Fibroblast of skin of abdomen (primary cell): ENCODE data around the gene COL28A1.
"Not testable (repeated sequence)": the region's sequence is repeated elsewhere in the genome, so short reads cannot be mapped to it uniquely, and the experiment has no call there.

Experiments
- DNase-seq: peaks from one replicate; pipeline ENCODE4 v3.0.0-alpha.2; 2013

Gene COL28A1

DNA sequence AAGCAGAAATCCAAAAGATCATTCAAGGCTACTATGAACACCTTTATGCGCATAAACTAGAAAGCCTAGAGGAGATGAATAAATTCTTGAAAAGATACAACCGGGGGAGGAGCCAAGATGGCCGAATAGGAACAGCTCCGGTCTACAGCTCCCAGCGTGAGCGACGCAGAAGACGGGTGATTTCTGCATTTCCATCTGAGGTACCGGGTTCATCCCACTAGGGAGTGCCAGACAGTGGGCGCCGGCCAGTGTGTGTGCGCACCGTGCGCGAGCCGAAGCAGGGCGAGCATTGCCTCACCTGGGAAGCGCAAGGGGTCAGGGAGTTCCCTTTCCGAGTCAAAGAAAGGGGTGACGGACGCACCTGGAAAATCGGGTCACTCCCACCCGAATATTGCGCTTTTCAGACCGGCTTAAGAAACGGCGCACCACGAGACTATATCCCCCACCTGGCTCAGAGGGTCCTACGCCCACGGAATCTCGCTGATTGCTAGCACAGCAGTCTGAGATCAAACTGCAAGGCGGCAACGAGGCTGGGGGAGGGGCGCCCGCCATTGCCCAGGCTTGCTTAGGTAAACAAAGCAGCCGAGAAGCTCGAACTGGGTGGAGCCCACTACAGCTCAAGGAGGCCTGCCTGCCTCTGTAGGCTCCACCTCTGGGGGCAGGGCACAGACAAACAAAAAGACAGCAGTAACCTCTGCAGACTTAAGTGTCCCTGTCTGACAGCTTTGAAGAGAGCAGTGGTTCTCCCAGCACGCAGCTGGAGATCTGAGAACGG, 70.5 kb downstream of the COL28A1 start:
- DNase-seq = not testable (repeated sequence)

- no peak for DNase-seq
Measured at GRCh38 chr7:7454000-7454399, 81.7 kb downstream of the COL28A1 start.

GRCh38 chr7:7452652-7453051, 83.0 kb downstream of the COL28A1 start:
- no peak for DNase-seq

DNA sequence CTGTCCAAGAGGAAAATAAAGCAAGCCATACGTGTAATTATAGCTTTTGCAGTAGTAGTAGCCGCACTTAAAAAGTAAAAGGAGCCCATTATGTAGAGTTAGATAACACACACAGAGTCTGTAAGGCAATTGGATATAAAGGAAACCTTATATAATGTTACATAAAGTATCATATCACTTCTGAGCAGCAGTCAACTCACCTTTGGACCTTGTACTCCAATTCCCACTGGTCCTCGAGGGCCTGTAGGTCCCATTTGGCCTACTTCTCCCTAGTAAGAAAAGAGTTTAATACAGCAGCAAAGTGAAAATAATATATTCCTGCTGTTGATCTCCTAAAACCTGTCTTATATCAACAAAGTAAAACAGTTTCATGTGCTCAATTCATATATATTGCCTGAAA, 83.6 kb downstream of the COL28A1 start:
- DNase-seq = no peak

DNA sequence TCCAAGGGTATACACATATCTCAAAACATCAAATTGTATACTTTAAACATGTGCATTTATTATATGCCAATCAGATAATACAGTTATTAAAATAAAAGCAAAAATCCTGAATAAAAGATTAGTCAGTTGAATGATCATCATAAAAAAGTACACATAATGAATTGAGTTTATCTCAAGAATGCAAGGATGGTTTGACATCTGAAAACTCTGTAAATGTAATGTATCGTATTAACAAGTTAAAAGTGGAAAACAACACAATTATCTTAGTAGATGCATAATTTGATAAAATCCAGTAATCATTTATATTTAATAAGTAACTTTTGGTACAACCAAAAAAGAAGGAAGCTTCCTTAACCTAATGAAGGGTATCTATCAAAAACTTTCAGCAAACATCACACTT, 86.6 kb downstream of the COL28A1 start:
- DNase-seq = no peak

- DNase-seq = no peak
Measured at GRCh38 chr7:7446616-7447015, 89.1 kb downstream of the COL28A1 start.

DNA sequence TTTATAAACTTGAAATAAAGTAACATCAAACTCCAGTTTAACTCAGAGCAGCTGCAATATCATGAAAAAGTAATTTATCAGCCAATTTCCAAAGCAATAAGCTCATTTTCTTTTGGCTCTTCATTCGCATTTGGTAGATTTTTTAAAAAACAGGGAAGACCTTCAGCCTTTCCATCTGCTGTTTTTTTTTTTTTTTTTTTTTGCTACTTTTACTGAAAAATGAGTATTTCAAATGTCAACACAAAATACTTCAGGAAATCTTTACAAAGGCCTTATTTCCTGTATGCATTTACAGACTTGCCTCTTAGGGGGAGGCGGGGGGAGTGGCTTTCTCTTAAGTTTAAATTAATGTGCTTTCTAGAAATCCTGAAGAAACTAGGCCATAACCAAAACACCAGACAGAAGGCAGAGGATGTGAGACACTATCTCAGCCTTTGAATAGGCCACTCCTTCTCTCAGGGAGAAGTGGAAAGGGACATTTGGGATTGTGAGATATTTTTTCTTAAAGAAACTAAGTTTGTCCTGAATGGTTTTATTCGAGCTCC, 91.8 kb downstream of the COL28A1 start:
- no peak for DNase-seq

DNA sequence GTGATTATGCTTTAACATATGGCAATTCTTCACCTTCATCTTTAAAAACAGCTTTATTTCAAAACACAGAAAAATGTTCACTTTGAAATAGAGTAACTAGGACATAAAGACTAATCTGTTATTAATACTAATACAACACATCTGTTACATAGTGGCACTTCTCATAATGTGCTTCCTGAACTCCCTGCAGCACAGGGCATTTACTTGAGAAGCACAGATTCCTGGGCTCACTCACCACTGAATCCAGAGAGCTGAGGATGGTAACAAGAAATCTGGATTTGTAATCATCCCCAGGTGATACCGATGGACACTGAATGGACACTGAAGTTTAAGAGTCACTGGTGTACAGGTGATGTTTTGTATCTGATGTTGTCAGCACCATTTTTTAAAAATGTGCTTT, 96.1 kb downstream of the COL28A1 start:
- DNase-seq = peak; percentile 10

GRCh38 chr7:7438851-7439250, 96.8 kb downstream of the COL28A1 start:
- peak; percentile 97 for DNase-seq

- DNase-seq = no peak
Measured at GRCh38 chr7:7435978-7436377, 99.7 kb downstream of the COL28A1 start.

- no peak for DNase-seq
Measured at GRCh38 chr7:7434329-7434728, 101.3 kb downstream of the COL28A1 start.

- no peak for DNase-seq
Measured at GRCh38 chr7:7433811-7434210, 101.9 kb downstream of the COL28A1 start.

- DNase-seq = no peak
Measured at GRCh38 chr7:7432979-7433378, 102.7 kb downstream of the COL28A1 start.

DNA sequence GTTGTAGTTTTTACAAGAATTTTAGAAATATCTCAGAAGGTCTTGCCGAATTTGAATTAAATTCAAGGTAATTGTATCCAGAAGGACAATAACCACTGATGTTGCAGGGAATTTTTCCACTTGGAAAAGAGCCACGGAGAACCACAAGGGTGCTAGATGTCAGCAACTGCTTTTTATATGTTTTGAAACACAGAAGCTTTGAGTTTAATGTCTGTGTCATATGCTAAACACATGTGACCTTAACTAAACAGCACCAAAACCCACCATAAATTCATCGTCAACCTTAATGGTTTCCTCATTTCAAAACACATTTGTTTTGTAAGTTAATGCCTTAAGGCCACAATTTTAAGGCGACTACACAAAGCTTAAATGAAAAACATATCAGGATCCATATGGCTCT, 106.9 kb downstream of the COL28A1 start:
- DNase-seq = peak; percentile 97

GRCh38 chr7:7427363-7427762, 108.3 kb downstream of the COL28A1 start:
- DNase-seq = no peak

DNA sequence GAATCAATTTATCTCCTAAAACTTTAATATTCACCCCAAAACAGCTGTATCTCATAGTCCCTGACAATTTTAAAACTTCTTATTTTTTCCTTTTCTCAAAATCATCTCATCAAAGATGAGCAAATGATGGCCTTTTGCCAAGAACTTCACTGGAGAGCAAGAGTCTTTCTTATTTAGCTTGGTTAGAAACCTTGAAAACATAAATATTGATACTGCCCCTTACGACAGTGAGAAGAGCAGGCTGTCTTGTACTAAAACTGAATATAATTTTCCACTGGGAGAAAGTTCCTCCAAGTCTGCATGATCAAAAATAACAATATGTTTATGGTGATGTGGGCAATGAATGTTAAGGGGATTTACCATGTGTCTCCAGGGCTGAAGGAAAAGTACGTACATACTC, 109.0 kb downstream of the COL28A1 start:
- DNase-seq = no peak

- no peak for DNase-seq
Measured at GRCh38 chr7:7425321-7425720, 110.4 kb downstream of the COL28A1 start.

- peak; percentile 60 for DNase-seq
Measured at GRCh38 chr7:7424151-7424873, 111.4 kb downstream of the COL28A1 start.

GRCh38 chr7:7422641-7423040, 113.0 kb downstream of the COL28A1 start:
- DNase-seq = no peak

GRCh38 chr7:7421826-7422225, 113.8 kb downstream of the COL28A1 start:
- no peak for DNase-seq

- no peak for DNase-seq
Measured at GRCh38 chr7:7418997-7419396, 116.7 kb downstream of the COL28A1 start.

GRCh38 chr7:7417851-7418250, 117.8 kb downstream of the COL28A1 start:
- no peak for DNase-seq

GRCh38 chr7:7417414-7417813, 118.3 kb downstream of the COL28A1 start:
- DNase-seq = no peak
